ELF-1 (cell line): Measurements from ENCODE around the gene RABGAP1L.
"Not testable (repeated sequence)": the region's sequence is repeated elsewhere in the genome, so short reads cannot be mapped to it uniquely, and the experiment has no call there.

ENCODE experiments used
- DNase-seq: peaks from one replicate; pipeline ENCODE4 v3.0.0-alpha.2; 2016; ENCODE audit warnings: low read depth, low spot score

RABGAP1L gene

DNA sequence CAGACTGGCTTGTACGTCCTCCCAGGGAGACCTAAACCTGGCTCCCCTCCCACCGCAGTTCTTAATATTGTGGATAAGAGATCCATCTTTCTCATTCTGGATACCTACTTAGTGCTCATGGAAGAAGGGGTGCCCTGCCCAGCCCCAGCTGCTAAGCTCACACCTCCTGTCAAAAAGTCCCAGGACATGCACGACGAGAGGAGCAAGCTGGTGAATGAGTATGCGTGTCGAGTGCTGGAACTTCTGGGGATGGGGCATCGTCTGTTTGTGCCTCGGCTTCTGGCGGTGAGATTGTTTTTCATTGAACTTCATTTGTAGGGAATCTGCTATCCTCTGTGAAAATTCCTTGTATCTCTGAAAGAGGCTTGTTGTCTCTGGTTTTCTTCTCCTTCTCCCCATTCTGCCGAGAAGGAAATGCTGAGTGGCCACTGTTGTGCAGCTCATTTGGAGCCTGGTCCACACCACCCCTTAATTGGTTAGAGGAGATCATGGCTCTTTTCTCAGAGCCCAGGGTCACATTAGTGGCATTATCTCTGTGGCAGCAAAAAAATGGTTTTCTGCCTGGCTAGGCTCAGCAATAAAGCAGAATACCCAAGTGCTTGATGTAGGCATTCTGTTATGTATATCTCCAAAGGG, 641.0 kb downstream of the RABGAP1L start:
- peak; percentile 22 for DNase-seq

DNA sequence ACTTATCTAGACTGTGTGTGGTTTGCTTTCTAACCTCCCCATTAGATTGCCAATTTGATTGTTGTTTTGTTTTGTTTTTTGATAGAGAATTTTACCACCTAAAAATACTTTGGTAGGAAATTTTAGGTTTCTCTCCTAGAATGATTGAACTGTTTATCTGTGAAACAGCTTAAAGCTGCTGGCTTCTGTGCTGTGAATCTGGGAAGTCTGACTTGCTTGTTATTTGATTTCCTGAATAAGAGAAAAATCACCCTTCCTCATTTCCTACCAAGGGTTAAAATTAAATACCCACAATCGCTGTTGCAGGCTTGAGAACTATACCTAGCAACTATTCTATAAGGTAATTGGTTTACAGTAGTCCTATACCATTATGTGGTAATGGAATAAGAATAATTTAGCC, 641.6 kb downstream of the RABGAP1L start:
- no peak for DNase-seq

DNA sequence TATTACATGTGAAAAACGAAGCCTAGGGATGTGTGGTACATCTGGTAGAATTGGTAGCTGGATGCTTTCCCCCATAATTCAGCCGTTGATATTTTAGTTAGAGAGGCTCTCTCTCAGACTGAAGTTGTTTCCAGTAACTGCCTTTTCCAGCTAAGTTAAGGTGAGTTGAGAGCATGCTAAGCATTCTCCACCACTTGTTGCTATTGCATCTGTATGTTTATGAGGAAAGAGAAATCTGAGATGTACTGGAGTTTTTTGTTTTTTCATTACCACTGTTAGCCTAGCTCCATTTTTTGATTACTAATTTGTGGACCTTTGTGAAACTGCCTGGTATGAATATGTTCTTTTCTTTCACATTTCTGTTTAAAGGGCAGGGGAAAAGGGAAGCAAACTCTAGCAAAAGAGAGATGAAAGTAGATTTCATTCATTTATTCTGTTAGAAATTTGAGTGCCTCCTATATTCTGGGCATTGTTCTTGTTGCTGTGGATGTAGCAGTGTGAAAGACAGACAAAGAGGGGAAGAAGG, 650.5 kb downstream of the RABGAP1L start:
- DNase-seq = no peak

DNA sequence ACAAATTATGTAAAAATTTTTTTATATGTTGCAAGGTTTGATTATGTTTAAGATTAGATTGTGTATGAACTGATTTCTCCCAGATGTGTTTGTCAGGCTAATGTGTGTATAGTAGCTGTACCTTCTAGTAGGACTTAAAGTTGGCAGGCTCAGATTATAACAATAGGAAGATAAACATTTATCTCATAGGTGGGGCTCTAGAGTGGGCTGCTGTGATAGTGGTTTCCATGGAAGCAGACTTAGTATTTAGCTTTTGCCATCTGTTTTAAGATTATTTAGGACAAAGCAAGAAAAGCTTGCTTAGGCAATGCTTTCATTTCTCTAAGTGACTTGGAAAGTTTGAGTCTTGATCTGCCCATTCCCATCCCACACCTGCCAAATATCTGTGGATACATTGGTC, 652.7 kb downstream of the RABGAP1L start:
- DNase-seq = no peak

DNA sequence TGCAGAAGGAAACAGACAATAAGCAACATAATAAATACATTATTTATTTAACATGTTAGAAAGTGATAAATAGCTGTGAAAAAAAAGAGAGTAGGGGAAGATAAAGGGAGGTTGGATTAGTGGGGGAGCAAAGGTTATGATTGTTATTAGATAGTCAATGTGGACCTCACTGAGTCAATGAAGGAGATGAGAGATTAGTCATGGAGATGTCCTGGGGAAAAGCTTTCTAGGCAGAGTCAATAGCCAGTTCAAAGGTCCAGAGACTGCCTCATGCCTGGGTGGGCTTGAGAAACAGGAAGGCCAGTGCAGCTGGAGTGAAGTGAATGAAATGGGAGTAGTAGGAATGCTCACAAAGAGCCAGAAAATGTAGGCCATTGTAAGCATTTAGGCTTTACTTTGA, 653.3 kb downstream of the RABGAP1L start:
- no peak for DNase-seq

DNA sequence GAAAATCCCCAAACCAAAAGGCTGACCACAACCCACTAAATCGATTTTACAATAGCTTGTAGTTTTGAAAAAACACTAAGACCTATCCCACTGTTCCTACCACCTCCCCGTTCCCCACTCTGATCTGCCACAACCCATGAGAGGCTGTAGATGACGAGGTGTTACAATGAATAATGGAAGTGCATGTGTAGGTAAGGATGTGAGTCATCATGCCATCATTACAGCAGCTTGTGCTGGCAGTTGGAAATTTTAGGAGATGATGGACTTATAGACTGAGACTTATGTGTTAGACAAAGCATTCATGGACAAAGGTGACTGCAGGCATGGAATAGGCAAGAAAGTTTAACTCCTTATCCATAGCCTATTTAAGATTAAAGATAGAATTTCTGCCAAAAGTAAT, 655.7 kb downstream of the RABGAP1L start:
- no peak for DNase-seq

DNA sequence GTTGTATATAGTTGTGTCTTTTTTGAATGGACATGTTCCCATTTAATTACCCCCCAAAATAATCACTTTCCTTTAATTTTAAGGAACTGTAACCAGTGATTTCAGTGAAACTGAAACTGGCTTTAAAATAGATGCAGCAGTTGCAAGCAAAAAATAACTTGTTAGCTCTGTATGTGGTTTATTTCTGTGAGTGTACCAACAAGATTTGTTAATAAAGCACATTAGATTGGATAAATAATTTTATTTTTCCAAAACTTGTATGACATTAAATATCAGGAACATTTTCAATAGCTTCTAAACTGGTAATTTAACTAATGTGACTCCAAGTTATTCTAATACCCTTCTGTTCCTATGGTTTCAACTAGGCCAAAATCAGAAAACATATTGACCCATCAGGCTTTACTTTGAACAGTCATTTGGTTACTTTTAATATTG, 656.2 kb downstream of the RABGAP1L start:
- no peak for DNase-seq

DNA sequence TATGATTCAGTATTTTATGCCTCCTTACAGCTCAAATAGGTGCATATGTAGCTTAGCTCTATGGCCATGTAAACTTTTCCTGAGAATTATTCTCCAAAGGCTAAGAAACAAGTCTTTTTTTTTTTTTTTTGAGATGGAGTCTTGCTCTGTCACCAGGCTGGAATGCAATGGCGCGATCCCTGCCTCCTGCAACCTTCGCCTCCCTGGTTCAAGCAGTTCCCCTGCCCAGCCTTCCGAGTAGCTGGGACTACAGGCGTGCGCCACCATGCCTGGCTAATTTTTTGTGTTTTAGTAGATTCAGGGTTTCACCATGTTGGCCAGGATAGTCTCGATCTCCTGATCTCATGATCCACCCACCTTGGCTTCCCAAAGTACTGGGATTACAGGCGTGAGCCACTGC, 657.3 kb downstream of the RABGAP1L start:
- not testable (repeated sequence) for DNase-seq

DNA sequence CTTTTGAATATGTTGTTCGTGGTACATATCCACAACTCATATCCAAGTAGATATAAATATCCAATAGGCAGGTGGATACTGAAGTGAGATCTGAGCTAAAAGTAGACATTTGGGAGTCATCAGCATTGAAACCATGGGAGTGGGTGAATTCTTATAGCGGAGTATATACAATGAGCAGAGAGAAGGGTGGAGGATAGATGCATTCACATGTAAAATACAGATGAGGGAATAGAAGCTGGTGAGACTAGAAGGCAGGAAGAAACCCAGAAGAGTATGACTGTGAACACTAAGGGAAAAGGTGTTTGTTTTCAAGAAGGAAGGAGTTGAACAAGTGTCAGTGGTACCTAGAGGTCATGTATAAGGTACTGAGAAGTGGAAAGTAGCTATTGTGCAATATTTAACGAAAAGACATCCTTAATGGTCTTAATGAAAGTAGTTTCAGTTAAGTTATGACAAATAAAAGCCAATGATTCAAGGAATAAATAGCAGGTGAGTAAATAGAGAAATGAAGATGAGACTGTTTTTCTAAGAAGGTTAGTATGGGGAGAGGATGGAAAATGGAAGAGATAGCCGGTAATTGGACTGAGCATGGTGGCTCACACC, 658.8 kb downstream of the RABGAP1L start:
- DNase-seq = no peak

DNA sequence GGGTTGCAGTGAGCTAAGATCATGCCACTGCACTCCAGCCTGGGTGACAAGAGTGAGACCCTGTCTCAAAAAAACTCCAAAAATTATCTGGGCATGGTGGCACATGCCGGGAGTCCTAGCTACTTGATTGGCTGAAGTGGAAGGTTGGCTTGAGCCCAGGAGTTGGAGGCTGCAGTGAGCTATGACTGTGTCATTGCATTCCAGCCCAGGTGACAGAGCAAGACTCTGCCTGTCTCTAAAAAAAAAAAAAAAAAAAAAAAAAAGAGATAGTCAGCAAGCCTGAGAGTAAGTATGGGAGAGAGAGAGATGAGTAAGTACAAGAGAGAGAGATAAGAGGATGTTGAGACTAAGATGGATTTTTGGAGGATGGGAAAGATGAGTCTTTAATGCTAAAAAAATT, 659.6 kb downstream of the RABGAP1L start:
- no peak for DNase-seq

DNA sequence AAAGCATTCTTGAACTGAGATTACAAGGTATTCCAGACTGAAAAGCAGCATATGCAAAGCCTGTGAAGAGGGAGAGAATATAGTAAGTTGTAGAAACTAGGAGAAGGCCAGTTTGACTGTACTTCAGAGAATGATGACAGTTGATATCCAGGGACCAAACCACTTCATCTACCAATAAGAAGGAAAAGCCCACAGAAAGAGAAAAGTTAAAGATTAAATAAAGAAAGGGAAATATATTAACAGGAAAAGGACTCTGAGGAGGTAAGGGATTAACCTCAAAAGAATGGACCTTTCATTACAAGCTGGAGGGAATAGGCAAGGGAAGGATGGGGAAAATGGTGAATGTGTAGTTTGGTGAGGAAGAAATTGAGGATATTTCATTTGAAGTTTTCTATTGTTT, 660.3 kb downstream of the RABGAP1L start:
- DNase-seq = no peak

DNA sequence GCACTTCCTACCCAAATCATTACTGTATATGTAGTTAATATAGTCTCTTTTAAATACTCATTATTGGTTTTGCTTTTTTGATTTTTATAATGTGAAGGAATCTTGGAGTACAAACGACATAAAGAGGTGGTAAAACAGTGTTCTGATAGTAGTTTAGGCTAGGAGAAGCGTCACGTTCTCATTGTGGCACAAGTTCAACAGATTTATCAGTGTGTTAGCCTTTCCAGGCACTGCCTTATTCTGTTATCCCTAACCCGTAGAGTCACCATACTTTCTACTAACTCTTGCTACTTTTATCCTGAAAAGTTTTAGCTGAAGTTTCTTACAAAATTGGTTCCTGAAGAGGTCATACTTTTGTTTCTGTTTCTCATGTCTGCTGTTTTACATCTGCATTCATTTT, 665.8 kb downstream of the RABGAP1L start:
- no peak for DNase-seq

DNA sequence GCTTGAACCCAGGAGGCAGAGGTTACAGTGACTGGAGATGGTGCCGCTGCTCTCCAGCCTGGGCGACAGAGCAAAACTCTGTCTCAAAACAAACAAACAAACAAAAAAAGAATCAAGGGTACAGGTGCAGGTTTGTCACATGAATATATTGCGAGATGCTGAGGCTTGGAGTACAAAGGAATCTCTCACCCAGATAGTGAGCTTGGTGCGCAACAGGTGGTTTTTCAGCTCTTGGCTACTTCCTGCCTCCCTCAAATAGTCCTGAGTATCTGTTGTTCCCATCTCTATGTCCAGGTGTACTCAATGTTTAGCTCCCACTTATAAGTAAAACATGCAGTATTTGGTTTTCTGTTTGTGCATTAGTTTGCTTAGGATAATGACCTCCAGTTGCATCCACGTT, 666.5 kb downstream of the RABGAP1L start:
- DNase-seq = no peak

DNA sequence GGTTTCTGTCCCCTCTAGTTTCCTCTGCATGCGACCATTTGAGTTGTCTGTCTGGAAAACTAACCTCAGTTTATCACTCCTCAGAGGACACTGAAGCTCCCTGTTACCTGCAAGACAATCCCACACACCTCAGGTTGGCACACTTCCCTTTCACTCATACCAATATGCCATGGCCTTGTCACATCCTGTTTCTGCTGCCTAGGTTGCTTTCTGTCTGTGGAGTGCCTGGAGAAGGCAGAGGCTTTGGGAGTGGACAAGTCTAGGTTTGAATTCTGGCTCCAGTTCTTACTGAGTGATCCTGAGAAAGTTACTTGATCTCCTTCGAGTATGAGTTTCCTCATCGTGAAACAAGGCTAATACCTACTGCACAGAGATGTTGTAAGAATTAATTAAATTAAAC, 668.9 kb downstream of the RABGAP1L start:
- DNase-seq = no peak

DNA sequence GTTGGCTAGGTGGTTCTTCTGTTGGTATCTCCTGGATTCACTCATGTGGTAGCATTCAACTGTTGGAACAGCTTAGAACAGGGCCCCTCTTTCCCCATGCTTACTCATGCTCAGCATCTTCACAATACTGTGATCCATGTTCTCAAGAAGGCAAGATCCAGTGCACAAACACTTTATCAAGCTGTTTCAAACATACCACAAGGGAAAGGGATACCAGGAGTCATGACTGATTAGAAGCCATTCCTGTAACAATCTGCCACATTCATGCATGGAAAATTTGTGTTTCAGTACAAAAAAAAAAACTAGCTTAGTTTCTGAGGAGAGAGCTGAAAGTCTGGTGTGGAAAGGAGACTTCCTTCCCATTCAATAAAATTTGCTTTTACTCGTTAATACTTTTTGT, 670.7 kb downstream of the RABGAP1L start:
- DNase-seq = no peak

DNA sequence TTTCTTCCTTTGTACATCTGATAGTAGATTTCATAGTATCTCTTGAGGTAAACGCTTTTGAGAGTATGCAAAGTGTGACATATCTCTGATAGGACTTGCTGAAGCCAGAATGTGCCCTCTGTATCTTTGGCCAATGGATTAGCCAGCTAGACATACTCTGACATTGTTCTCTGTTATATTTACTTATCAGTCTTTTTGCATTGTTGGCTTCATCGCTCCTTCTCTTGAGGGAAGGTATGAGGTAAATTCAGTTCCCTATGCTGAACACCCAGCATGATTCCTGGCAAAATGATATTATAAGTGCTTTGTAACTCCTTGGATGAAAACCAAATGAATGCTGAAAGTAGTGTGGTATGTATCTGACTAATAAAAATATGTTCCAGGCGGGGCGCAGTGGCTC, 677.2 kb downstream of the RABGAP1L start:
- DNase-seq = no peak

DNA sequence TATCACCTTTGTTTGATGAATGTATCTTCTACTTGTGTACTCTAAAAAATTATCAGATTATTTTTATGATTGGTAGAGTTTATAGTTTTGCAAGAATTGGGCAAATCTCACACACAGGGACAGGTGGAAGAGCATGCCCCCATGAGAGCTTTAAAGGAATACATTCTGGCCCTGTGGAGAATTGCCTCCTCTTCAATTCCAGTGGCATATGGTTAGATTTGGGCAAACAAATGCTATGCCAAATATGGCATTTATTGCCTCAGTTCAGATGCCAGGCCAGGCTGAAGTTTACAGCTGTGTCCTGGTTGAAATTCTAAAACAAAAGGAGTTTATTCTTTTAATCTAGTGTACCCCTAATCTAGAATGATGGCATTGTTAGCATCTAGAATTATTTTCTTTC, 678.1 kb downstream of the RABGAP1L start:
- no peak for DNase-seq

DNA sequence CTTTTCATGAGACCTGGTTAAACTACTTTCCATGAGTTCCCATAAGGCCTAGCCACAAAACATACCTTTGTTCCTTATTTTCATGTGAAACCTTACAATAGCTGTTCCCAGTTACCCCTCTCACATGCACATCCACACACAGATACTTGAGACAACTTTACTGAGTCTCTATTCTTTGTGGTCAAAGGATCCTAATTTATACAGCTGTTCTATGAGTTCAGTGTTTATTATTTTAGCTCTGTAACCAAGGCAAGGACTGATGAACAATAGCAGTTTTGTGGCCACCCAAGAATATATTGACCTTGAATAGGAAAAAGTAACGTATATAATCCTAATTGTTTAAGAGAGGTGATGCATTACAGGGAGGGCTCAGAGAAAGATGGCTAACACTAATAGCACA, 679.9 kb downstream of the RABGAP1L start:
- DNase-seq = no peak

DNA sequence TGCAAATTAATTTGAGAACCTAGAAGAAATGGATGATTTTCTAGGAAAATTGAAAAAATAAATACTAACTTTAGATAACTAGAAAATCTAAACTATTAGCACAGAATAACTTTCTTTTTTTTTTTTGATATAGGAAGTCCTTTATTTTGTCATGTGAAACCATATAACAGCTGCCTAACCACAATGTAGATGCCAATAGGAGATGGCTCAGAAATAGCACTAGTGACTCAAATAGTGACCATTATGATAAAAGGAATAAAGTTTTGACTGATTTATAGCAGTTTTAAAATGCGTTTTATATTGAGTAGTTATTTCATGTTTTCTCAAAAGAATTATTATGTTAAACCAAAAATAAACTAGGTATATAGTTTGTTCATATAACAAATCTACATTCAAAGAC, 682.4 kb downstream of the RABGAP1L start:
- DNase-seq = no peak

DNA sequence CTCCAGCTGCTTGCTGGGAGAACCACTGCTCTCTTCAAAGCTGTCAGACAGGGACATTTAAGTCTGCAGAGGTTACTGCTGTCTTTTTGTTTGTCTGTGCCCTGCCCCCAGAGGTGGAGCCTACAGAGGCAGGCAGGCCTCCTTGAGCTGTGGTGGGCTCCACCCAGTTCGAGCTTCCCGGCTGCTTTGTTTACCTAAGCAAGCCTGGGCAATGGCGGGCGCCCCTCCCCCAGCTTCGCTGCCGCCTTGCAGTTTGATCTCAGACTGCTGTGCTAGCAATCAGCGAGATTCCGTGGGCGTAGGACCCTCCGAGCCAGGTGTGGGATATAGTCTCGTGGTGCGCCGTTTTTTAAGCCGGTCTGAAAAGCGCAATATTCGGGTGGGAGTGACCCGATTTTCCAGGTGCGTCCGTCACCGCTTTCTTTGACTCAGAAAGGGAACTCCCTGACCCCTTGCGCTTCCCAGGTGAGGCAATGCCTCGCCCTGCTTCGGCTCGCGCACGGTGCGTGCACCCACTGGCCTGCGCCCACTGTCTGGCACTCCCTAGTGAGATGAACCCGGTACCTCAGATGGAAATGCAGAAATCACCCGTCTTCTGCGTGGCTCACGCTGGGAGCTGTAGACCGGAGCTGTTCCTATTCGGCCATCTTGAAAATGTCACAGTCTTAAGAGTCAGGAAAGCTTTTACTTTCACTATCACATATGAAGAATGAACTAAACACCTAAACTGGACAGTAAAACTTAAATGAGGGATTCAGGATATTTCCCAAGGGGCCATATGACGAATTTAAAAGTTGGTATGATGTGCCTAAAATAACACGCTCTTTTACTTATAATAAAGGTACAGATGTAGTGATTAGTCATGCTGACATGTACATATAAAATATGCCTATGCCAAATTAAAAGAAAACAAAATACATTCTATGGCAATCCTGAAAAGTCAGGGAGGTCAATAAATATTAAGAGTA, 689.6 kb downstream of the RABGAP1L start:
- not testable (repeated sequence) for DNase-seq

DNA sequence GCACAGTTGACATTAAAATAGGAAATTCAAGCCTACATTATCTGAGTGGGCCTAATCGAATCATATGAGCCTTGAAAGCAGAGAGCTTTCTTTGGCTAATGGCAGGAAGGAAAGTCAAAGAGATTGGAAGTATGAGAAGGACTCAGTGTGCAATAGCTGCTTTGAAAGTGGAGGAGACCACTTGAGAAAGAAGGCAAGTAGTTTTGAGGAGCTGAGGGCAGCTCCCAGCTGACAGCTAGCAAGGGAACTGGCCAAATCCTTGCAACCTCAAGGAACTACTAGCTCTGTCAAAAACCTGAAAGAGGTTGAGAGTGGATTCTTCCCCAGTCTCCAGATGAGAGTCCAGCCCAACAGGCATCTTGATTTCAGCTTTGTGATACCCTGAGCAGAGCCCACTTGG, 691.4 kb downstream of the RABGAP1L start:
- DNase-seq = no peak

DNA sequence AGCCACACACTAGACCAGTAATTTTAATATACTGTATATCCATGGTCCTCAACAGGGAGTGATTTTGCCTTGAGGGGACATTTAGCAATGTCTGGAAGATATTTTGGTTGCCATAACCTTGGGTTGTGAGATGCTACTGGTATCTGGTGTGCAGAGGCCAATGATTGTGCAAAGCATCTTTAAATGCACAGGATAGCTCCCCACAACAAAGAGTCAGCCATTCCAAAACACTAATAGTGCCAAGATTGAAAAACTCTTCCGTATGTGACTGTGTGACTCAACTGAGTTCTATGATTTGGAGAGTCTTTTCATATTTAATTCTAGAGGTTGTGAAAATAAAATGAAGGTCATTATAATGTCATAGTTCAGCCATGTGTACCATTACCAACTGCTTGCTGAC, 699.0 kb downstream of the RABGAP1L start:
- DNase-seq = no peak
